K562 (cell line): ENCODE data around the gene MPRIP. TPM values are rescaled to one million over a fixed set of nuclear protein-coding genes. Genes with fewer than 3 reads are reported as not detected.

Experiments used
- KLF6 ChIP-seq: fragments of 250-450 bp; sonication (Bioruptor Pico); IDR thresholded peaks from 2 replicates; pipeline ENCODE4 v1.4.0; 2020; ENCODE audit warnings: mild to moderate bottlenecking, moderate library complexity, borderline replicate concordance
- NFE2L1 ChIP-seq: fragments of 450-650 bp; IDR thresholded peaks from 2 replicates; pipeline ENCODE4 v1.6.1; 2016; ENCODE audit warnings: missing genetic modification characterization, low read depth, mild to moderate bottlenecking, missing compliant biosample characterization, moderate library complexity, borderline replicate concordance
- PHF8 ChIP-seq: fragments of 200-600 bp; sonication (generic); IDR thresholded peaks from 2 replicates; pipeline ENCODE4 v1.6.1; 2012; ENCODE audit warnings: mixed run types, mild to moderate bottlenecking, inconsistent platforms, low read length, moderate library complexity, borderline replicate concordance
- polyA plus RNA-seq, 8 experiments: library from polyadenylated mRNA; depleted of rRNA in 4 of 8; stranded (reverse) in 5 of 8; unstranded in 3 of 8; fragments of >200 nt; fragmentation: Nextera tagmentation in 2 of 8; fragmentation: Illumina TruSeq in 1 of 8; extraction: Ambion mirVana in 2 of 8; extraction: Trizol in 1 of 8; gene quantifications; 2 replicates each; pipeline versions ENCODE4 v1.2.1 to v1.2.3, GENCODE V29; 2011 to 2014; ENCODE audit warnings: inconsistent platforms in 1 of 8, missing spikeins in 1 of 8
- total RNA-seq, 7 experiments: library from RNA; depleted of rRNA in 6 of 7; stranded (reverse); fragments of >200 nt in 6 of 7; fragmentation: Illumina TruSeq in 2 of 7; extraction: Trizol in 2 of 7; gene quantifications; 2 replicates each; pipeline versions ENCODE4 v1.2.1 to v1.2.3, GENCODE V29; 2011 to 2021; ENCODE audit warnings: low replicate concordance in 1 of 7
- TF ChIP-seq, protein P1 (sequence below), 2 experiments: fragments of 450-650 bp; formaldehyde crosslinking in 1 of 2; IDR thresholded peaks; 2 replicates each; pipeline versions ENCODE4 v1.4.0 to v1.6.1; 2014 to 2020; ENCODE audit warnings: mild to moderate bottlenecking in 2 of 2, borderline replicate concordance in 1 of 2, low read depth in 1 of 2
- TF ChIP-seq, protein P2 (sequence below): IDR thresholded peaks from 2 replicates; pipeline ENCODE4 v1.6.1; 2012; ENCODE audit warnings: low read depth, low read length, improper control_type of control experiment, borderline replicate concordance

MPRIP gene
- total and polyA plus RNA-seq, 9 of the 15 experiments (the other 6 are each of a cell fraction or from before 2014, with no cell fraction given) = 10.0 to 72.6 (median 30.1) TPM

- TF ChIP-seq, protein P1, sequence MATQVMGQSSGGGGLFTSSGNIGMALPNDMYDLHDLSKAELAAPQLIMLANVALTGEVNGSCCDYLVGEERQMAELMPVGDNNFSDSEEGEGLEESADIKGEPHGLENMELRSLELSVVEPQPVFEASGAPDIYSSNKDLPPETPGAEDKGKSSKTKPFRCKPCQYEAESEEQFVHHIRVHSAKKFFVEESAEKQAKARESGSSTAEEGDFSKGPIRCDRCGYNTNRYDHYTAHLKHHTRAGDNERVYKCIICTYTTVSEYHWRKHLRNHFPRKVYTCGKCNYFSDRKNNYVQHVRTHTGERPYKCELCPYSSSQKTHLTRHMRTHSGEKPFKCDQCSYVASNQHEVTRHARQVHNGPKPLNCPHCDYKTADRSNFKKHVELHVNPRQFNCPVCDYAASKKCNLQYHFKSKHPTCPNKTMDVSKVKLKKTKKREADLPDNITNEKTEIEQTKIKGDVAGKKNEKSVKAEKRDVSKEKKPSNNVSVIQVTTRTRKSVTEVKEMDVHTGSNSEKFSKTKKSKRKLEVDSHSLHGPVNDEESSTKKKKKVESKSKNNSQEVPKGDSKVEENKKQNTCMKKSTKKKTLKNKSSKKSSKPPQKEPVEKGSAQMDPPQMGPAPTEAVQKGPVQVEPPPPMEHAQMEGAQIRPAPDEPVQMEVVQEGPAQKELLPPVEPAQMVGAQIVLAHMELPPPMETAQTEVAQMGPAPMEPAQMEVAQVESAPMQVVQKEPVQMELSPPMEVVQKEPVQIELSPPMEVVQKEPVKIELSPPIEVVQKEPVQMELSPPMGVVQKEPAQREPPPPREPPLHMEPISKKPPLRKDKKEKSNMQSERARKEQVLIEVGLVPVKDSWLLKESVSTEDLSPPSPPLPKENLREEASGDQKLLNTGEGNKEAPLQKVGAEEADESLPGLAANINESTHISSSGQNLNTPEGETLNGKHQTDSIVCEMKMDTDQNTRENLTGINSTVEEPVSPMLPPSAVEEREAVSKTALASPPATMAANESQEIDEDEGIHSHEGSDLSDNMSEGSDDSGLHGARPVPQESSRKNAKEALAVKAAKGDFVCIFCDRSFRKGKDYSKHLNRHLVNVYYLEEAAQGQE (IDR thresholded peaks at IDR 0.05; ENCODE audit: borderline replicate concordance) = no peak
- TF ChIP-seq, protein P1 (CRISPR knock-in tag; IDR thresholded peaks at IDR 0.05; ENCODE audit: low read depth) = no peak
- no peak for TF ChIP-seq PHF8
- TF ChIP-seq KLF6 = no peak
- TF ChIP-seq NFE2L1 (tag) = no peak
- TF ChIP-seq, protein P2, sequence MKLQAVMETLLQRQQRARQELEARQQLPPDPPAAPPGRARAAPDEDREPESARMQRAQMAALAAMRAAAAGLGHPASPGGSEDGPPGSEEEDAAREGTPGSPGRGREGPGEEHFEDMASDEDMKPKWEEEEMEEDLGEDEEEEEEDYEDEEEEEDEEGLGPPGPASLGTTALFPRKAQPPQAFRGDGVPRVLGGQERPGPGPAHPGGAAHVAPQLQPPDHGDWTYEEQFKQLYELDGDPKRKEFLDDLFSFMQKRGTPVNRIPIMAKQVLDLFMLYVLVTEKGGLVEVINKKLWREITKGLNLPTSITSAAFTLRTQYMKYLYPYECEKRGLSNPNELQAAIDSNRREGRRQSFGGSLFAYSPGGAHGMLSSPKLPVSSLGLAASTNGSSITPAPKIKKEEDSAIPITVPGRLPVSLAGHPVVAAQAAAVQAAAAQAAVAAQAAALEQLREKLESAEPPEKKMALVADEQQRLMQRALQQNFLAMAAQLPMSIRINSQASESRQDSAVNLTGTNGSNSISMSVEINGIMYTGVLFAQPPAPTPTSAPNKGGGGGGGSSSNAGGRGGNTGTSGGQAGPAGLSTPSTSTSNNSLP = no peak
- TF ChIP-seq, all 486 proteins: peak for 0
Measured at GRCh38 chr17:17020821-17021193, 21.4 kb upstream of the MPRIP start (continued).
